Thyroid gland (tissue), 4 donors: ENCODE data around the gene TEDC1. TPM values are rescaled to one million over a fixed set of nuclear protein-coding genes. Genes with fewer than 3 reads are reported as not detected.

Experiments used
- DNase-seq, 2 donors: peaks; one replicate each; pipeline ENCODE4 v3.0.0-alpha.2; 2019
- H3K27ac ChIP-seq, 3 donors: fragments of 200-600 bp; sonication (generic); 1 replicate in 2 of 3; 2 replicates in 1 of 3; pipeline ENCODE4 v1.5.1; 2016 to 2019; ENCODE audit warnings: mild to moderate bottlenecking in 1 of 3, moderate library complexity in 1 of 3
- H3K27me3 ChIP-seq: fragments of 200-600 bp; sonication (generic); one replicate; pipeline ENCODE4 v1.5.1; 2019
- H3K36me3 ChIP-seq, 2 donors: fragments of 200-600 bp; sonication (generic); one replicate each; pipeline ENCODE4 v1.5.1; 2016 to 2019
- H3K4me1 ChIP-seq, 2 donors: fragments of 200-600 bp; sonication (generic); one replicate each; pipeline ENCODE4 v1.5.1; 2017 to 2019
- H3K4me3 ChIP-seq, 3 donors: fragments of 200-600 bp; sonication (generic); replicated peaks in 1 of 3; 1 replicate in 2 of 3; 2 replicates in 1 of 3; pipeline ENCODE4 v1.5.1; 2016; ENCODE audit warnings: mild to moderate bottlenecking in 1 of 3
- H3K9me3 ChIP-seq: fragments of 200-600 bp; sonication (generic); one replicate; pipeline ENCODE4 v1.5.1; 2017
- POLR2A ChIP-seq, 2 donors: fragments of 450-650 bp; IDR thresholded peaks; one replicate each; pipeline ENCODE4 v1.6.1; 2017; ENCODE audit warnings: antibody characterized with exemption in 2 of 2, mild to moderate bottlenecking in 2 of 2, moderate library complexity in 1 of 2
- WGBS, 2 donors: methylation state at CpG; one replicate each; pipeline ENCODE4 v1.1.5; 2017; 5-methylcytosine and 5-hydroxymethylcytosine counted together
- intact Hi-C: fragments of 100-400 bp; cut with DNase I; formaldehyde crosslinking; loops from one replicate; pipeline ENCODE4 v1.15.1; 2023
- total RNA-seq, 4 donors: library from RNA; depleted of rRNA; stranded (reverse); fragments of >200 nt; gene quantifications; one replicate each; pipeline ENCODE4 v1.2.3, GENCODE V29; 2016
- TF ChIP-seq, protein P1 (sequence below), 6 experiments: fragments of 200-600 bp in 3 of 6; fragments of 450-650 bp in 3 of 6; sonication (generic) in 3 of 6; IDR thresholded peaks; one replicate each; pipeline ENCODE4 v1.5.1; 2016 to 2019; ENCODE audit warnings: antibody characterized with exemption in 6 of 6, mild to moderate bottlenecking in 2 of 6, inconsistent platforms in 1 of 6, moderate library complexity in 1 of 6

The TEDC1 gene
- total RNA-seq, 4 donors from 2014 or later, result 3.4 to 13.9 (median 8.5) TPM

DNA sequence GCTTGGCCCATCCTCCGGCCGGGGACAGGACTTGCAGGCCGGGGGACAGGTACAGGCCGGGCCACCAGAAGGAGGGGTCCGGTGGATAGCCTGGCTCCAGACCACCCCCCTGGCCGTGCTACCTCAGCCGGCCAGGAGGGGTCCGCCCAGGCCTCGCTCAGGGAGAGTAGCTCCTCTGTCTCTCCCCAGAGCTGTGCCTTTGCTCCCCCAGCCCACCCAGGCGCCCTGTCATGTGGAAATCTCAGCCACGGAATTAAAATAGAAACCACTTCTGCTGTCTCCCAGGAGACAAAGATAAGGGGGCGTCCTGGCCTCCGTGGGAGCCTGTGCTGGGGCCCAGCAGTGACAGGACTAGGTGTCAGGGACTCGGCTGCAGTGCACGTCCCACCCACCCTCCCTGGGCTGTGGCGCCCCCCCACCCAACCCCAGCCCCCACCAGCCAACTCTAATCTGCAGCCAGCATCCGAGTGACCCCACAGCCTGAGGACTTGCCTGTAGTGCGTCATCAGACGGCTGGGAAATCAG, 19.7 kb upstream of the TEDC1 start:
- no peaks in the 10 kb centered on the region for H3K27me3 ChIP-seq
- peaks cover 71 to 73% of the 10 kb centered on the region in 2 donors for H3K4me1 ChIP-seq

DNA sequence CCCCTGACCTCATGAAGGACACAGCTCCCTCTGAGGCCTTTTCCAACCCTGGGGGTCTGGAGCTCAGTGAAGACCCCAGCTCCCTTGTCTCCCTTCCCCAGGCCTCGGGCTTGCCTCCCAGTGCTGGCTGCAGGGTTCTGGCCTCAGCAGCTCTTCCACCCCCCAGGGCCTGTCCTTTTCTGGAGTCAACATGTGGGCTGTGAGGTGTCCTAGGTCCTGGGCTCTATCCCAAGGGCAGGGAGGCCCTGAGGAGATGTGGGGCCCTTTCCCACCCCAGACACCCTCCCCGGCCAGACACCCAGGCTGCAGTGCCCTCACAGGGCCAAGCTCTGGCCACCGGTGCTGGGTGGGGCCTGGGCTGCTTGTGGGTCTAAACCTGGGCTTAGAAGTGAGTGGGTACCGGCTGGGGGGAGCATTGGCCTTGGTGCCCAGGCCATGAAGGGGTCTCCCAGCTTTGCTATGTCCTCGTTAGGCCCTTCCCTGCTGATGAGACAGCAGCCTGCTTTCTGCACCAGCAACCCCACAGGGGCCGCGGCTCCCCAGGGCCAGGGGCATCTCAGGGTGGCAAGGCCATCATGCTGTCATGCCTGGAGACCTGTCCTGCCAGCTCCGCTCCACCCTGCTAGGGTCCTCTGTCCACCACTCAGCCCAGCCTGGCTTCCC, 19.1 kb upstream of the TEDC1 start:
- intact Hi-C loops, result loop anchor here (10.0 kb wide), 1 partner anchor 397 kb away; no protein-coding TSS in a partner anchor

More for the DNA sequence above, 19.7 kb upstream of the TEDC1 start:
- no peak for DNase-seq
- WGBS, 2 donors, result 54% methylated on average over 8 of the region's 19 CpGs; no CpG with 5 or more reads in 1 of the 2 donors
- Histone ChIP-seq H3K4me3 (no peak overlapping the region), H3K27ac (peak overlapping the region; percentile 67 to 87 (median 83)), H3K9me3 (no peaks in the 10 kb centered on the region), H3K36me3 (peaks cover 3 to 6% of the 10 kb centered on the region in 2 donors)
- TF ChIP-seq POLR2A (IDR thresholded peaks at IDR 0.05), result no peak
- TF ChIP-seq, protein P1, sequence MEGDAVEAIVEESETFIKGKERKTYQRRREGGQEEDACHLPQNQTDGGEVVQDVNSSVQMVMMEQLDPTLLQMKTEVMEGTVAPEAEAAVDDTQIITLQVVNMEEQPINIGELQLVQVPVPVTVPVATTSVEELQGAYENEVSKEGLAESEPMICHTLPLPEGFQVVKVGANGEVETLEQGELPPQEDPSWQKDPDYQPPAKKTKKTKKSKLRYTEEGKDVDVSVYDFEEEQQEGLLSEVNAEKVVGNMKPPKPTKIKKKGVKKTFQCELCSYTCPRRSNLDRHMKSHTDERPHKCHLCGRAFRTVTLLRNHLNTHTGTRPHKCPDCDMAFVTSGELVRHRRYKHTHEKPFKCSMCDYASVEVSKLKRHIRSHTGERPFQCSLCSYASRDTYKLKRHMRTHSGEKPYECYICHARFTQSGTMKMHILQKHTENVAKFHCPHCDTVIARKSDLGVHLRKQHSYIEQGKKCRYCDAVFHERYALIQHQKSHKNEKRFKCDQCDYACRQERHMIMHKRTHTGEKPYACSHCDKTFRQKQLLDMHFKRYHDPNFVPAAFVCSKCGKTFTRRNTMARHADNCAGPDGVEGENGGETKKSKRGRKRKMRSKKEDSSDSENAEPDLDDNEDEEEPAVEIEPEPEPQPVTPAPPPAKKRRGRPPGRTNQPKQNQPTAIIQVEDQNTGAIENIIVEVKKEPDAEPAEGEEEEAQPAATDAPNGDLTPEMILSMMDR (IDR thresholded peaks at IDR 0.05), result no peak
- intact Hi-C loops, result loop anchor here (10.0 kb wide), 1 partner anchor 397 kb away; no protein-coding TSS in a partner anchor

DNA sequence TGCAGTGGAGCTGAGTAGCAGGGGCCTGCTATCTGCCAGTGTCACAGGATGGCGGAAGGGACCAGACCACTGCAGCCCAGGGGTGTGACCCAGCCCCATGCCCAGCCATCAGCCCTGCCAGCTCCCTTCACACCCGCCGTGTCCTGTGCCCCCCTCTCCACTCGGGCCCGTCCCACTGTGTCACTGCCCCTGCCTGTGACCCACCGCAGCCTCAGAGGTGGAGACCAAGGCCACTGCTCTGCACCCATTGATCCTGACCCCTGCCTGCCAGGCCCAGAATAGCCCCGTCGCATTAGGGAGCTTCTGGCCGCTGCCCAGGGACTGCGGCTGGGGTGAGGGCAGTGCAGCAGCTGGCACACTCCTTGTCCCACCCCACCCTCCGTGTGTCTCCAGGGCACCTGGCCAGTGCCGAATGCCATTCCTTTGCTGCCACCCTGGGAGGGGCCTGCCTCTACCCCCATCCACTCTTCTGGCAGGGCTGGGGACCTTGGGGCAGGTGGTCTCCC, 18.5 kb upstream of the TEDC1 start:
- no peaks in the 10 kb centered on the region for H3K27me3 ChIP-seq

More for the DNA sequence above, 19.1 kb upstream of the TEDC1 start:
- no peak for TF ChIP-seq POLR2A (IDR thresholded peaks at IDR 0.05)
- TF ChIP-seq, protein P1 (IDR thresholded peaks at IDR 0.05), result no peak
- H3K4me3 ChIP-seq, result no peak overlapping the region
- no CpG with 5 or more reads among the region's 8 CpGs for WGBS, 2 donors
- H3K9me3 ChIP-seq, result no peaks in the 10 kb centered on the region
- H3K27me3 ChIP-seq, result no peaks in the 10 kb centered on the region
- no peak for DNase-seq
- peaks cover 77 to 78% of the 10 kb centered on the region in 2 donors for H3K4me1 ChIP-seq
- peak overlapping the region; percentile 67 to 87 (median 83) for H3K27ac ChIP-seq
- H3K36me3 ChIP-seq, result peaks cover 0 to under 1% of the 10 kb centered on the region in 2 donors

DNA sequence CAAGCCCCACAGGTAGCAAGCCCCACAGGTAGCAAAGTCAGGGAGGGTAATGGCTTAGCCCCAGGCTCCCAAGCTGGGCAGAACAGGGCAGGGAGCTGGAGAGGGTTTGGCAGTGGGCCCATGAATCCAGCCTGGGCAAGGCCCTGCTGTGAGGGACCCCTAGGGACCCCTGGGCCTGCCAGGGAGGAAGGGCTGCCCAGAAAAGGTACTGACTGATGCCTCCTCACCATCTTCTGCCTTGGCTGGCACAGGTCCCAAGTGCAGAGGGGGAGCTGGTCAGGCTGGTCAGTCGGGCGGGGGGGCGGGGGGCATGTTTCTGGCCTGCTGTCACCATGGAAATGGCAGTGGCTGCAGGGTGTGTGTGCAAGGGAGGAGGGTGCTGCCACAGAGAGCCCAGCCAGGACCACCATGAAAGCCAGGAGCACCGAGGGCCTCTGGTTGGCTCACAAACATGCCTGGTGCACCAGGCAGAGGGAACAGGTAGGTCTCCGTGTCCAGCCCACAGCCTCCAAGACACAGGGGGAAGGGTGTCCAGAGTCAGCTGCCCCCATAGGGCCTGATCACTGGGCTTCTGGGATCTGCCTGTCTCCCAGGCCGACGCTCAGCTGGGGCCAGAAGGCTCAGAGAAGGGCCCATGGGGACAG, 17.9 kb upstream of the TEDC1 start:
- TF ChIP-seq, protein P1 (IDR thresholded peaks at IDR 0.05), result no peak
- no peak for TF ChIP-seq POLR2A (IDR thresholded peaks at IDR 0.05)
- Histone ChIP-seq H3K4me3 (peak overlapping the region in 1 of 3 donors; percentile 52), H3K27me3 (no peaks in the 10 kb centered on the region), H3K27ac (peak overlapping the region; percentile 67 to 87 (median 83)), H3K4me1 (peaks cover 72 to 73% of the 10 kb centered on the region in 2 donors), H3K9me3 (no peaks in the 10 kb centered on the region), H3K36me3 (no peaks in the 10 kb centered on the region)
- intact Hi-C loops, result loop anchor here (10.0 kb wide), 1 partner anchor 398 kb away; no protein-coding TSS in a partner anchor
- DNase-seq, result peak; percentile 87
- WGBS, 2 donors, result 0 to 40% methylated on average over 1 to 2 of the region's 7 CpGs

More for the DNA sequence above, 18.5 kb upstream of the TEDC1 start:
- Histone ChIP-seq H3K36me3 (no peaks in the 10 kb centered on the region), H3K4me1 (peaks cover 78% of the 10 kb centered on the region in 2 donors), H3K4me3 (no peak overlapping the region), H3K9me3 (no peaks in the 10 kb centered on the region), H3K27ac (peak overlapping the region; percentile 67 to 87 (median 83))
- peak; percentile 88 to 89 for DNase-seq
- TF ChIP-seq, protein P1 (IDR thresholded peaks at IDR 0.05), result peak in 3 of 6 experiments; percentile 33 to 40 (median 40)
- TF ChIP-seq POLR2A (IDR thresholded peaks at IDR 0.05), result no peak
- 45 to 51% methylated on average over 10 to 12 of the region's 12 CpGs for WGBS, 2 donors
- intact Hi-C loops, result loop anchor here (10.0 kb wide), 1 partner anchor 398 kb away; no protein-coding TSS in a partner anchor
